Stimulated activated CD8-positive, alpha-beta memory T cell treated with anti-CD3 and anti-CD28 coated beads, Interleukin-15, amount 100 ng/mL, for 4 hours (primary cell): ENCODE data around the gene ARL14.

Experiments
- DNase-seq, 2 donors: peaks; one replicate each; pipeline ENCODE4 v3.0.0-alpha.2; 2020; ENCODE audit warnings: low read depth in 2 of 2

Gene ARL14

GRCh38 chr3:160676547-160677303 is at the start of gene ARL14:
TSS of gene ARL14 (plus strand) at chr3:160677160. CDS start at chr3:160677347, 187 bp downstream.
- no peak for DNase-seq

GRCh38 chr3:160629491-160629890 is 47.5 kb upstream of the ARL14 start:
- no peak for DNase-seq

GRCh38 chr3:160633361-160634083 is 43.4 kb upstream of the ARL14 start:
- DNase-seq: no peak

GRCh38 chr3:160635213-160635612 is 41.7 kb upstream of the ARL14 start:
- DNase-seq: no peak

- no peak for DNase-seq
These were observed 39.9 kb upstream of the ARL14 start for GRCh38 chr3:160637086-160637485.

GRCh38 chr3:160638184-160638583 is 38.8 kb upstream of the ARL14 start:
- DNase-seq: no peak

GRCh38 chr3:160641665-160642309 is 35.2 kb upstream of the ARL14 start:
- DNase-seq: no peak

- no peak for DNase-seq
These were observed 33.0 kb upstream of the ARL14 start for GRCh38 chr3:160643994-160644393.

GRCh38 chr3:160644491-160644890 is 32.5 kb upstream of the ARL14 start:
- DNase-seq: no peak

GRCh38 chr3:160648701-160649100 is 28.3 kb upstream of the ARL14 start:
- DNase-seq: no peak

- no peak for DNase-seq
These were observed 27.4 kb upstream of the ARL14 start for GRCh38 chr3:160649596-160649995.

- DNase-seq: no peak
These were observed 23.4 kb upstream of the ARL14 start for GRCh38 chr3:160653512-160653911.

GRCh38 chr3:160660902-160661301 is 16.1 kb upstream of the ARL14 start:
- no peak for DNase-seq

GRCh38 chr3:160661660-160662059 is 15.3 kb upstream of the ARL14 start:
- no peak for DNase-seq

GRCh38 chr3:160665231-160665630 is 11.7 kb upstream of the ARL14 start:
- DNase-seq: no peak

GRCh38 chr3:160665784-160666526 is 11.0 kb upstream of the ARL14 start:
- DNase-seq: no peak

- DNase-seq: no peak
These were observed 9.5 kb upstream of the ARL14 start for GRCh38 chr3:160667452-160667851.

- DNase-seq: no peak
These were observed 8.5 kb upstream of the ARL14 start for GRCh38 chr3:160668454-160668853.

- no peak for DNase-seq
These were observed 5.7 kb upstream of the ARL14 start for GRCh38 chr3:160671231-160671630.

- DNase-seq: no peak
These were observed 5.0 kb upstream of the ARL14 start for GRCh38 chr3:160671995-160672394.

- no peak for DNase-seq
These were observed 3.8 kb upstream of the ARL14 start for GRCh38 chr3:160673188-160673587.

- DNase-seq: no peak
These were observed 1.3 kb upstream of the ARL14 start for GRCh38 chr3:160675566-160676124.
